ENCODE results near the gene SNX32.

The SNX32 gene

GRCh38 chr11:65833297-65834030, at the start of gene SNX32:
Gene SNX32, plus strand, starts transcription at chr11:65833963. Its CDS starts 103 bp downstream, at chr11:65834066.
- DNase-seq = peak; percentile 97

GRCh38 chr11:65785319-65786007, 48.3 kb upstream of the SNX32 start:
- DNase-seq = no peak

- DNase-seq = peak; percentile 28
Measured at GRCh38 chr11:65786008-65786785, 47.6 kb upstream of the SNX32 start.

GRCh38 chr11:65786786-65787636, 46.8 kb upstream of the SNX32 start, which contains the start of gene OVOL1:
Gene OVOL1, plus strand, starts transcription at chr11:65787063. Its CDS starts 311 bp downstream, at chr11:65787374.
- DNase-seq = peak; percentile 36

- no peak for DNase-seq
Measured at GRCh38 chr11:65787649-65788622, 45.8 kb upstream of the SNX32 start.

- no peak for DNase-seq
Measured at GRCh38 chr11:65788821-65789220, 44.9 kb upstream of the SNX32 start.

GRCh38 chr11:65789230-65790103, 44.3 kb upstream of the SNX32 start:
- no peak for DNase-seq

GRCh38 chr11:65790104-65790901, 43.5 kb upstream of the SNX32 start:
- no peak for DNase-seq

GRCh38 chr11:65790902-65791650, 42.7 kb upstream of the SNX32 start:
- no peak for DNase-seq

GRCh38 chr11:65791719-65792213, 42.0 kb upstream of the SNX32 start:
- DNase-seq = peak; percentile 26

GRCh38 chr11:65792456-65792855, 41.3 kb upstream of the SNX32 start:
- DNase-seq = no peak

- DNase-seq = no peak
Measured at GRCh38 chr11:65793144-65793581, 40.6 kb upstream of the SNX32 start.

- no peak for DNase-seq
Measured at GRCh38 chr11:65793625-65794400, 40.0 kb upstream of the SNX32 start.

GRCh38 chr11:65794570-65795510, 38.9 kb upstream of the SNX32 start:
- DNase-seq = no peak

- DNase-seq = no peak
Measured at GRCh38 chr11:65796726-65797601, 36.8 kb upstream of the SNX32 start.

All from activated naive CD4-positive, alpha-beta T cell treated with anti-CD3 and anti-CD28 coated beads, Interleukin-2, amount 50 U/mL, for 16 hours (primary cell).